ENCODE measurements around the gene ZRANB3. TPM values are rescaled to one million over a fixed set of nuclear protein-coding genes. Genes with fewer than 3 reads are reported as not detected.
"Not testable (repeated sequence)": the region's sequence is repeated elsewhere in the genome, so short reads cannot be mapped to it uniquely, and the experiment has no call there.

ZRANB3 gene
- total RNA-seq, 4 donors from 2014 or later = 2.8 to 6.9 (median 6.0) TPM

GRCh38 chr2:135510577-135510976, 20.4 kb downstream of the ZRANB3 start:
- DNase-seq (ENCODE audit: low spot score in 2 of 2) = no peak
- Histone ChIP-seq H3K4me3 (no peak overlapping the region), H3K9me3 (peaks cover 33% of the 10 kb centered on the region), H3K27me3 (no peaks in the 10 kb centered on the region), H3K27ac (no peak overlapping the region), H3K36me3 (no peaks in the 10 kb centered on the region), H3K4me1 (no peaks in the 10 kb centered on the region)
- WGBS = 95% methylated on average over 5 of the region's 5 CpGs
- no peak for TF ChIP-seq POLR2A (IDR thresholded peaks at IDR 0.05)

GRCh38 chr2:135504811-135505210, 26.2 kb downstream of the ZRANB3 start:
- Histone ChIP-seq H3K27me3 (no peaks in the 10 kb centered on the region), H3K4me1 (no peaks in the 10 kb centered on the region), H3K36me3 (no peaks in the 10 kb centered on the region), H3K9me3 (no peaks in the 10 kb centered on the region), H3K27ac (no peak overlapping the region), H3K4me3 (no peak overlapping the region)
- TF ChIP-seq POLR2A (IDR thresholded peaks at IDR 0.05) (no peak), EP300 (IDR thresholded peaks at IDR 0.05) (no peak), CTCF (IDR thresholded peaks at IDR 0.05) (no peak), POLR2AphosphoS5 (IDR thresholded peaks at IDR 0.05) (no peak)
- DNase-seq (ENCODE audit: low spot score in 2 of 2) = no peak
- 86% methylated on average over 1 of the region's 1 CpG for WGBS

- H3K9me3 ChIP-seq = peaks cover 12% of the 10 kb centered on the region
- not testable (repeated sequence) for H3K4me1 ChIP-seq; DNase-seq (ENCODE audit: low spot score in 2 of 2); H3K36me3 ChIP-seq; H3K4me3 ChIP-seq; H3K27me3 ChIP-seq; H3K27ac ChIP-seq
- 97% methylated on average over 7 of the region's 7 CpGs for WGBS
Observed at GRCh38 chr2:135498588-135498987, 32.4 kb downstream of the ZRANB3 start.

- Histone ChIP-seq H3K4me1 (no peaks in the 10 kb centered on the region), H3K36me3 (no peaks in the 10 kb centered on the region), H3K9me3 (peaks cover 12% of the 10 kb centered on the region), H3K27ac (no peak overlapping the region), H3K27me3 (no peaks in the 10 kb centered on the region), H3K4me3 (no peak overlapping the region)
- no peak for TF ChIP-seq CTCF (IDR thresholded peaks at IDR 0.05)
- no peak for TF ChIP-seq POLR2A (IDR thresholded peaks at IDR 0.05)
- no peak for TF ChIP-seq EP300 (IDR thresholded peaks at IDR 0.05)
- no peak for TF ChIP-seq POLR2AphosphoS5 (IDR thresholded peaks at IDR 0.05)
- no peak for DNase-seq (ENCODE audit: low spot score in 2 of 2)
- 95% methylated on average over 2 of the region's 2 CpGs for WGBS
Observed at GRCh38 chr2:135494917-135495316, 36.1 kb downstream of the ZRANB3 start.

- Histone ChIP-seq H3K4me1 (no peaks in the 10 kb centered on the region), H3K4me3 (no peak overlapping the region), H3K36me3 (no peaks in the 10 kb centered on the region), H3K27ac (no peak overlapping the region), H3K27me3 (no peaks in the 10 kb centered on the region), H3K9me3 (peaks cover 12% of the 10 kb centered on the region)
- no peak for TF ChIP-seq POLR2AphosphoS5 (IDR thresholded peaks at IDR 0.05)
- TF ChIP-seq POLR2A (IDR thresholded peaks at IDR 0.05) = no peak
- no peak for TF ChIP-seq CTCF (IDR thresholded peaks at IDR 0.05)
- no peak for TF ChIP-seq EP300 (IDR thresholded peaks at IDR 0.05)
- no peak for DNase-seq (ENCODE audit: low spot score in 2 of 2)
- WGBS = 78% methylated on average over 1 of the region's 1 CpG
Observed at GRCh38 chr2:135494503-135494902, 36.5 kb downstream of the ZRANB3 start.

- DNase-seq (ENCODE audit: low spot score in 2 of 2) = no peak
- peaks cover 4% of the 10 kb centered on the region for H3K9me3 ChIP-seq
- no peaks in the 10 kb centered on the region for H3K4me1 ChIP-seq
- H3K4me3 ChIP-seq = no peak overlapping the region
- no peaks in the 10 kb centered on the region for H3K36me3 ChIP-seq
- WGBS = 90% methylated on average over 1 of the region's 1 CpG
- no peaks in the 10 kb centered on the region for H3K27me3 ChIP-seq
- no peak overlapping the region for H3K27ac ChIP-seq
- TF ChIP-seq EP300 (IDR thresholded peaks at IDR 0.05) = no peak
- no peak for TF ChIP-seq POLR2AphosphoS5 (IDR thresholded peaks at IDR 0.05)
- TF ChIP-seq CTCF (IDR thresholded peaks at IDR 0.05) = no peak
- TF ChIP-seq POLR2A (IDR thresholded peaks at IDR 0.05) = no peak
Observed at GRCh38 chr2:135490376-135490775, 40.6 kb downstream of the ZRANB3 start.

Measured in suprapubic skin (tissue), 4 donors.